ENCODE measurements around the gene COMMD3.
"Not testable (repeated sequence)": the region's sequence is repeated elsewhere in the genome, so short reads cannot be mapped to it uniquely, and the experiment has no call there.

COMMD3 gene

DNA sequence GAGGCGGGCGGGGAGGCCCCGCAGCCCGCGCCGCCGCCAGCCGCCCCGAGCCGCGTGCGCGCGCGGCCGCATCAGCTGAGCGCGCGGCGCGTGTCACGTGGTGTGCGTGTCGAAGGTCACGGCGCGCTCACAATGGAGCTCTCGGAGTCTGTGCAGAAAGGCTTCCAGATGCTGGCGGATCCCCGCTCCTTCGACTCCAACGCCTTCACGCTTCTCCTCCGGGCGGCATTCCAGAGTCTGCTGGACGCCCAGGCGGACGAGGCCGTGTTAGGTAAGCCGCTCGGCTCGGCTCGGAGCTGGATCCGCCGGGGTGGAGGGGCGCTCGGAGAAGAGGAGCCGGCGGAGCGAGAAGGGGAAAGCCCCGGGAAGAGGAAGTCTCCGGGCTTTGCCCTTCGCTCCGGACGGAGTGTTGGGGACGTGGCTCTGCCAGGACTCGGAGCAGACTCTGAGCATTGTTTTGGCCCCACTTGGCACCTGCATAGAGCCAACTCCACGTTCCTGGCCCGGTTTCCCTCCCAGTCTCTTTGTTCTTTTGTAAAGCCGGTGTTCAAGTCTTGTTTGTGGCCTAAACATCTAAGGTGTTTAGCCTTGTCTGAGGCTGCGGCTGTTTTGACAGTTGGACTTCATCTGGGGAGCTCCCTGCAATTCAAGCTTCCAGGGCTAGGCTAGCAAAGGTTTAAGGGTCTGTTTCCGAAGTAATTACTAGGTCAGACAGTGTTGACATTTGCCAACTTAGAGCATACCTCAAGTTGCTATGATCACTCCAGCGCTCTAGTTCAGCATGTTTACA lies at the start of gene COMMD3:
Gene COMMD3 (plus strand): TSS at position 103 of the 790 bp plus-strand sequence. CDS start 30 bp downstream, at position 133.
- peak; percentile 63 to 72 for DNase-seq

DNA sequence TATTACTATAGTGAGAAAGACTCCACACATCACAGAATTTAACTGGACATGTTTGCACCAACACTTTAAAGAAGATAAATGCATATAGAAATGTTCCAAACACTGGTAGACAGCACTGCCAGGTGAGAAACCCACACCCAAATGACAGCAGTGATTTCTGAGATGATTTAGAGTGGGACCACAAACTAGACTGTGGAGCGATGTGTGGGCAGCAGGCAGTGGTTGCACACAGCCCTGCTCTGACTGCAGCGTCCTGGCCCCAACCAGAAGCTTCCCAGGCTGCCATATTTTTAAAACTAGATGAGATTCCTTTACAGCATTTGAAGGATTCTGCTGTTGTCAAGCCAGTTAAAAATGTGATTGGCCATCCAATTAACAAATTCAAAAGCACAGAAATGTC lies 47.7 kb upstream of the COMMD3 start:
- no peak for DNase-seq

DNA sequence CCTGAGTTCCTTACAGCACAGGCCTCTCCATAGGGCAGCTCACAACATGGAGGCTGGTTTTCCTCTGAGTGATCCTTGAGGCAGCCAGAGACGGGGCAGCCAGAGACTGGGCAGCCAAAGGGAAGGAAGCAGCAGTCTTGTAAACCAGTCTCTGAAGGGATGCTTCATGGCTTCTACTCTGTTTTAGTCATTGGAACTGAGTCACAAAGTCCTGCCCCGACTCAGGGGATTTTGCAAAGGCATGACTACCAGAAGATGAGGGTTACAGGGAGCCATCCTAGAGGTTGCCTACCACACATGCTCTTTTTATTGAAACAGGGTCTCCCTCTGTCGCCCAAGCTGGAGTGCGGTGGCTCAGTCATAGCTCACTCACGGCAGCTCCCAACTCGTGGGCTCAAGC lies 44.4 kb upstream of the COMMD3 start:
- no peak for DNase-seq

DNA sequence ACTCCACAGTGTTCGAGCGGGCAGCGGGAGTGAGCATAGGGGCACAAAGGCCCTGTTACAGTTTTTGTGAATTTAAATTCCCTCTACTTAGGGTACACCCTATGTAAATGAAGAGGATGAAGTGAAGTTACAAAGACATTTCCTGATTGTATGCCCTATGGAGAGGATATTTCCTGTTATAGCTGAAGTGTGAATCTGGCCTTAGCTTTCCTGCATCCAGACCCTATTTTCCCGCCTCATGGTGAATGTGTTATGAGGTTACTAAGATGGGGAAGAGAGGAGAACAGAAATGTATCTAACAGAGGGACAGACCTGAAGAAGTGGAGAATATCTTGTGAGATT lies 37.8 kb upstream of the COMMD3 start:
- DNase-seq: no peak

DNA sequence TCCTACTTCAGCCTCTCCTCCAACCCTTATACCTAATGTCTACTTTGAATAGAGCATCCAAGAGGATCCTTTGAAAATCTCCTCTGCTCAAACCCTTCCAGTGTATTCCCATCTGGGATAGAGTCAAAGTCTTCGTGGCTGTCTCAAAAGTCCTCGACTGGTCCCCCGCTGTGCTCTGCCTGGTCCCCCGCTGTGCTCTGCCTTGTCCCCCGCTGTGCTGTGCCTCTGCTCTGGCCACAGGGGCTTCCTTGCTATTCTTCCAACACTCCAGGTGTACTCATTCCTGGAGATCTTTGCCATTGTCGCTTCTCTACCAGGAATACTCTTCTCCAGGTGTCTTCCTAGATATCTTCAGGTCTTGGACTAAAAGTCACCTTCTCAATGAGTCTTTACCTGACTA lies 36.1 kb upstream of the COMMD3 start:
- DNase-seq: no peak

DNA sequence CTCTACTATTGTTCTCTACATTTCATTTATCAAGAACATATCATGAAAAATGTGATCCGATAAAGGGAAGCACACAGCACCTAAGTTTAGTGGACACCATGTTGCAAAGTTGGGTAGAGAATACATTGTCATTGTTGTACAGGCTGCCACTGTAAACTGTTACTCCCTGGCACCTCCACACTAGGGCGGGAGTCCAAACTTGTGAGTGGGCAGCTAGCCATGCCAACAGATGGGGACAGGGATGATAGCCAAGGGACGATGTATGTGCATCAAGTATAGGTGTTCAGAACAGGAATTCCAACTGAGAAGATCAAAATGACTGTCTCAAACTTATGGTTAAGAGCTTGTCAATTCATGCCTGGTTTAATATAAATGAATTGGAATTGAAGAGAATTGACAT lies 31.1 kb upstream of the COMMD3 start:
- DNase-seq: no peak

DNA sequence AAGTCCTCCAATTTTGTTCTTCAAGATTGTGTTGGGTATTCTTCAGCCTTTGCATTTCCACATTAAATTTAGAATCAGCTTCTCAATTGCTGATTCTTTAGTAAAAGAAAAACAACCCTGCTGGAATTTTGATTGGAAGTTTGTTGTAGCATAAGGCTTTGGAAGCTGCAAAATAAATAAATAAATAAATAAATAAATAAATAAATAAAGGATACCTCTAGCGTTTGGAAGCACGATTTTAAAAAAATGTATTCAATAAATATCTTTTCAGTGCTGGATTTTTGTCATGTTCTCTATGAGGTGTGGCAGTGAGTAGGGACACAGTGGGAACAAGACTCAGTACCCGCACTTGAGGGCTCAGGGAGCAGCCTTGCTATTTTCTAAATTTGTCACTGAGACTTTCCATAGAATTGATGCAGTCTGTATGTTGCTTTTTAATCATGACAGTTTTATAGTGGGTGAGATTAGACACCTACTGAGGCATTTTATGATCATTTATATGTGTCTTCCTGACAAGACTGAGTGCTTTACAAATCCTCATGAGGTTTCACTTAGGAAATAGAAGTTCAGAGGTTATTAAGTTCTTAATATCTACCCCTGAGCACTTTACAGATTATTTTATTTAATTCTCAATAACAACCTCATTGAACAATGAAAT lies 22.3 kb upstream of the COMMD3 start:
- DNase-seq: no peak

DNA sequence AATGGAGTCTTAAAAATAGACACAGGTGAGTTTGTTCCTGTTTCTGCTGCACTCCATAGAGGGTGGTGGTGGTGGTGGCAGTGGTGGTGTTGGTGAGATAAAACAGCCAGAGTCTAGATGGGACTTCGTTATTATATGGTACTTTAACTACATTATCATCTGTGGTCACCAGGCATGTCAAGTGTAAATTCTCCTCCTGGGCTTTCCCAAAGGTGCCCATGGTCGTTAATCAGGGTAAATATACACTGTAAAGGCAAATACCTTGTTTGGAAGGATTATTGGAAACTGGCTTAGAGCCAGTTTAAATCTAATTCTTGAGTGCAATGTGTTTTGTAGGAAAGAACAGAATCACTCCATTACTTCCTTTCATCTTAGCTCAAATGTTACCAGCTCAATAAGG lies 21.5 kb upstream of the COMMD3 start:
- no peak for DNase-seq

DNA sequence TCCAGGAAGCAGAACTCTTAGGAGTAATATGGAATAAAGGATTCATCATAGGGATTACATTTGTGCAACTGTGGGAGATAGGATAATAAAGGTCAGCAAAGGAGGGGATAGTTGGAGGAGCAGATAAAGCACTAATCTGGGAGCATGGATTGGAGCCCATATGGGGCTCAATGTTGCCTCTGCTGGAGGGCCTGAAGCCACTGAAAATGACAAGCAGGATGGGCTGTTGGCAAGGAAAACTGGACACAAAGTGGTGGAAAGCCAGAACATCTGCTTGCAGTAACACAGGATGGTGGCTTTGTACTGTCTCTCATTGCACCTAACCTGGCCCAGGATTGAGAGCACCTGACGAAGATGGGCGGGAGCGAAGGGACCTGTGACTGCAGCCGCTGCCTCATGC lies 15.0 kb upstream of the COMMD3 start:
- no peak for DNase-seq

DNA sequence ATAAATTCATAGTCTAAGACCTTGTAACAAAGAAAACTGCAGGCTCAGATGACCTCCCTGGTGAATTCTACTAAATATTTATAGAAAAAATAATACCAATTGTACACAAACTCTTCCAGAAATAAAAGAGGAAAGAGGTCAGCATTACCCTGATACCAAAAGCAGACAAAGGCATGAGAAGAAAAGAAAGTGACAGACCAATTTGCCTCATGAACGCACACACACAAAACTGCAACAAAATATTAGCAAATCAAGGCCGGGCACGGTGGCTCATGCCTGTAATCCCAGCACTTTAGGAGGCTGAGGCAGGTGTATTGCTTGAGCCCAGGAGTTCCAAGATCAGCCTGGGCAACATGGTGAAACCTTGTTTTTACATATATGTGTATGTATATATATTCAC lies 12.7 kb upstream of the COMMD3 start:
- no peak for DNase-seq

DNA sequence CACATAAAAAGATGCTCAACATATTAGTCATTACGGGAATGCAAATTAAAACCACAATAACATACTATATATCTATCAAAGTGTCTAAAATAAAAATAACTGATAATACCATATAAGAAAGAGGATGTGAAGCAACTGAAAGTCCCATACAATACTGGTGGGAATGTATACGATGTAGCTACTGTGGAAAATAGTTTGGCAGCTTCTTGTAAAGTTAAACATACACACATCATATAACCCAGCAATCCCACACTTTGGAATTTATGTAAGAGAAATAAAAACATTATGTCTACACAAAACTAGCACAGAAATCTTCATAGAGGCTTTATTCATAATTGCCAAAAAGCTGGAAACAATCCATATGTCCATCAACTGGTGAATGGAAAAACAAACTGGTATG lies 10.5 kb upstream of the COMMD3 start:
- DNase-seq: no peak

DNA sequence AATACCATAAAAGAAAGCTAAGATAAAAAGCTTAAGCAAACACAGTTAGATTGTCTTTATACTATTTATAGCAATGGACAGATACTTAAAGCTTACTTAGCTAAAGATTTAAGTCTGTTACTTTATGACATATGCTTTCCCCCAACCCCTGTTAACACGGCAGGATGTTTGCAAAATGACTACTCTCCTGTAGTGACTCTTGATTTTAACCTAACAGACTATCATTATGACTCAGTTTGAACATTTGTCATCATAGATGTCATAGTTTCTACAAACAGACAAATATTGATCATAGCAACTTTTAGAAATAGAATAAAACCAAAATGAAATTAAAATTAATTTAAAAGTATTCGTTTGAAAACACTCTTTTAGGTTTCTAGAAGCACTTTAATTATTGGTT lies 7.8 kb upstream of the COMMD3 start:
- no peak for DNase-seq

DNA sequence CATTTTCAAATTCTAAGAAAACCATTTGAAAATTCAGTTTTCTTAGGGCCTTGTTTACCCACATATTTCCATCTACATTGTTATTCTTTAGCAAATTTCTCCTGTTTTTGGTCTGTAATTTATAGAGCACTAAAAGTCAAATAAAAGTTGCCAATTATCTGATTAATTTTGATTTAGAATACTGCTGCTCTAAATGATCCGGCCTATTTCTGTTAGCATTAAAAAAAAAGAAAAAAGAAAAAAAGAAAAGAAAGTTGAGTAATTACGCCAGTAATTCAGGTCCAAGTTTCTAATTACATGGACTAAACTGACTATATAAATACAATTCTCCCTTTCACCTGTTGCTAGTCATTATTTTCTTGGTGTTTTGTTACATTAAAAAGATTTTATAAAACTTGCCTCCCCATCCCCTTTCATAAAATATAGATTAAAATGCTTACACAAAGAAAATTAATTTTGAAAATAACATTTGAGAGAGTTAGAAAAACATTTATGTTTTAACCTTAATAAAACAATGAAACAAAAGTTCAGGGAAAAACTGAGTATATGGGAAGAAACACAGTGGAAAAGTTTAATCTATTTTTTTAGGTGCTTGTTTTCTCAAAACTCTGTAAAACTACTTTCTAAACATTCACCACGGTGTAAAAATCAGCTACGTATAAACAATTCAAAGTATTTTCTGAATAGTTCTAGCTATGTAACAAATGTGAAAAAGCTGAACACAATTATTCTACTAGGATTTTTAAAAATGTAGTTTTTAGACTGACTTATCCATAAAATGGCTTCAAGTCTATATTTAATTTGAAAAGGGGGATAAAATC lies 6.8 kb upstream of the COMMD3 start:
- no peak for DNase-seq

DNA sequence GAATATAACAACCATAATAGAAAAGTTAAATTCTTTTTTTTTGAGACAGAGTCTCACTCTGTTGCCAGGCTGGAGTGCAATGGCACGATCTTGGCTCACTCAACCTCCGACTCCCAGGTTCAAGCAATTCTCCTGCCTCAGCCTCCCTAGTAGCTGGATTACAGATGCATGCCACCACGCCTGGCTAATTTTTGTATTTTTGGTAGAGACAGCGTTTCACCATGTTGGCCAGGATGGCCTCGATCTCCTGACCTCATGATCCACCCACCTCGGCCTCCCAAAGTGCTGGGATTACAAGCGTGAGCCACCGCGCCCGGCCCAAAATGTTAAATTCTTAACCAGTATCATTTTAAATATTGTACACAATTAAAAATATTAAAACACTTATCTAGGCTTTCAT lies 6.2 kb upstream of the COMMD3 start:
- DNase-seq: not testable (repeated sequence)

DNA sequence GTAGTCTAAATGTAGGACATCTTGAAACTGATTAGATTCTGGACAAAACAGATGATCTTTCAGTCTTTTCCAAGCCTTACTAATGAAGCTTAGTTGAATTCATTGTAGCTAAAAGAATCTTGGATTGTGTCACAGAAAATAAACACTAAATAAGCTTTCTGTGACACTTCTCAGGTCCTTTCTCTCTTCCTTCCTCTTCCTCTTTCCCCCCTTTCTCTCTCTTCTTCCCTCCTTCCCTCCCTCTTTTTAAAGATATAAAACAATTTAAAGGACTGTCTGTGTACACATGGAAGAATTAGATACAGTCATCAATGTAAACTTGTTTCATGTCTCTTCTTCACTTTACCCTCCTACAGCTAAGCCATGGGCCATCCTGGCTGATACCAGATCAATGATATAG lies 5.3 kb upstream of the COMMD3 start:
- DNase-seq: no peak

DNA sequence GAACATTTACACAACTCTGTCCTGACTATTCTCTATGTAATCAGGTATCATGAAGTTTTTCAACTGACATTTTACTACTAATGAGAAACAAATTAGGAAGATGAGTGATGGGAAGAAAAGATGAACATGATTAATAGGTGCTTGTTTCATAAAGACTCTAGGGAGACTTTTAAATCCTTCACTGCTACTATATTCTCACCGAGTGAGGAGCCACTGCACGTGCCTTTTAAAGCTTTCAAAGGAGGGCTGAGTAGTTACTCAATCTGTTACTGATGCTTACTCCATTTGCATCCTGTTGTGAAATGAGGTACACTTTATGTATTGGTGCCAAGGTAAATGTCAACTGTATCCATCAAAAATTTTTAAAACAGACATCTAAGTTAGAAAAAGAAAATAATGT lies 1.3 kb upstream of the COMMD3 start:
- DNase-seq: no peak

DNA sequence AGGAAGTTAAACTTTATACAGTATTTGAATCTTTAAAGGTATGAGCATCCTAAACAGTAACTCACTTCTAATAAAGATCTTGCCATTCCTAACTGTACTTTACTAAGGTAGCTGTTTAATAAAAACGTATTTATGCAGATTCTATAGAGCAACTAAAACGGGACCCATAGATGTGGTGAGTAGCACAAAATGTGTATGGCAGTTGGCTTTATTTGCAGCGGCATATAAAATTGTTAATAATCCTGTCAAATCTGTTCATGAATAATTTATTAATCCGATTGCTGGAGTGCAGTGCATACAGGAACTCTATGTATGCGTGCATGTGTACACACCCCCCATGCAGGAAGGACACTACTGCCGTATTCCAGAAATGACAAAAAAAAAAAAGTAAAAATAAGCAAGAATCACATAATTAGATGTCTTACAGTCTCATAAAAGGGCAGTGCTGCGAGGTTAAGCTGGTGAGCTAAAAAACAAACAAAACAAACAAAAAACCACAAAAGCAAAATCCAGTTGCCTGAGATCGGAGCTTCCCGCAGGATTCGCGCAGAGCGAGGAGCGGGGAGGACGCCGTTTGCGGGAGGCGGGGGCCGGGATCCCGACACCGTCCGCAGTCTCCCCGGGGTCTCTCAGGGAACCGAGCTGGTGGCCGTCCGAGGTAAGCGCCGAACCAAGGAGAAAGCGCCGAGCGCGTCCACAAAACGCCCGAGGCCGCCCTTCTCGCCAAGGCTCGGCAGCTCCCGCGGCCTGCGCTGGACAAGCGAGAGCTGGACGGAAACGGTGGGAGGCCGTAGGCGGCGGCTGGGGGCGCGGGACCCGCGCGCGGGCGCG lies 518 bp upstream of the COMMD3 start:
- DNase-seq: no peak

DNA sequence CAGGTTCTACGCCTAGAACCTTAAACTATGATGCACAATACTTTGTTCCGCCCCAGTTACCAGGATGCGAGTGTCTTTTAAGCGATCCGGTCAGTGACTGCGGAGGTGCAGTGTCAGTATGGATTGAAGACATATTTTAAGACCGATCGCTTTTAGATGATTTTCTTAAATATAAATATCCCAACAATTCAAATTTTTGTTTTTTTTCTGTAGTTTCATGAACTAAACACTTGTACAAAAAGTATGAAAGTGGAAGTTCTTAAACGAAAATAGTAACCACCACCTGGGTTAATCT lies 835 bp downstream of the COMMD3 start:
- no peak for DNase-seq

DNA sequence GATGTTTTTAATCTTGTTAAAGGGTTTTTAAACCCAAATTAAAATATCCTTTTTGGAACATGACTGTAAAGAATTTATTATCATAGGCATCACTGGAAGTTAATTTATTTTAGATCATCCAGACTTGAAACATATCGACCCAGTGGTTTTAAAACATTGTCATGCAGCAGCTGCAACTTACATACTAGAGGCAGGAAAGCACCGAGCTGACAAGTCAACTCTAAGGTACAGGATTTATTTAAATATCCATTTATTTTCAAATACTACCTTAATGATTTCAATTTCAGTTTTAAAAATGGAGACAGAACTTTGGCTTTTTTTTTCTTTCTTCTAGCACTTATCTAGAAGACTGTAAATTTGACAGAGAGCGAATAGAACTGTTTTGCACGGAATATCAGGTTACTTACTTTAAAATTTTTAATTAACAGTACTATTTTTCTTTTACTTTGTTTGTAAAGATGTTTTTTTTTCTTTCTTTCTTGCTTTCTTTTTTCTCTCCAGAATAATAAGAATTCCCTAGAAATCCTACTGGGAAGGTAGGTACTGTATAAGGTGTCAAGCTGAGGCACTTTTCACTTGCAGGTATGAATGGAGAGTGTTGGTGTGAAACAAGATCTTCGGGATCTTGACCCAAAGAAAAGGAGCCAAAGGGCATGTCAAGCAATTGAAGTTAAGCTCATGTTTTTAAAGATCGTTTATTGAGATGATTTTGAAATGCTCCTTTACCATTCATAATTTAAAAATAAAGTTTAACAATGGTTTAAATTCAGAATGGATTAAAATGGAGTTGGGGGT lies 1.8 kb downstream of the COMMD3 start:
- DNase-seq: no peak

DNA sequence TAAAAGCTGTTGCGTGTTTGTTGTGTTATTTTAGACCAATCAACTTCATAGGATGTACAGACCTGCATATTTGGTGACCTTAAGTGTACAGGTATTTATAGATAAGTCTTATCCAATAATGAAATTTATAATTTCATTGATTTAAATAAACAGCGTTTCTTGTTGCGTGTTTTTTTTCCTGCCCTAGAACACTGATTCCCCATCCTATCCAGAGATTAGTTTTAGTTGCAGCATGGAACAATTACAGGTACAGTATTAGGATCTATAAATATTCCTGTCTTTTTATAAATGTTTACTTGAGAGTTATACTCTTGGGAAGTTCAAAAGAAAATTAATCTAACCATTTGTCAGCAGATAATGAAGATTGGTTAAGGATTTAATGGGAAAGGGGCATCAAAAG lies 2.6 kb downstream of the COMMD3 start:
- DNase-seq: no peak

DNA sequence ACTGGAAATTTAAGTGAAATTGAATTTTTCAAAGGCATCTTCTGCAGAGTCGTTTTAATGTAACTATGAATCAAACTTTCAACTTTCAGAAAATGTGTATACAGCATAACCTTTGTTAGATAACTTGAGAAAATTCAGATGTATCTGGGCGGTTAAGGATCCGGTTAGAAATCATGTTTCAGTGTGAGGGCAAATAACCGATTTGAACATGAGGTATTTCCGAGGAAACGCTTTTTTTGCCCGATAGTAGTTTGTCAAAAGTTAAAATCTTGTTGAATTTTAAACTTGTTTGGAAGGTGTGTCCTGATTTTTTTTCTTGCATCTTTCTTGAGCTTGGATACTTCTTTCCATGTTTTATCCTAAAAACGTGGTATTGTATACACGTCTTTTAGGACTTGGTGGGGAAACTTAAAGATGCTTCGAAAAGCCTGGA lies 3.4 kb downstream of the COMMD3 start:
- no peak for DNase-seq

DNA sequence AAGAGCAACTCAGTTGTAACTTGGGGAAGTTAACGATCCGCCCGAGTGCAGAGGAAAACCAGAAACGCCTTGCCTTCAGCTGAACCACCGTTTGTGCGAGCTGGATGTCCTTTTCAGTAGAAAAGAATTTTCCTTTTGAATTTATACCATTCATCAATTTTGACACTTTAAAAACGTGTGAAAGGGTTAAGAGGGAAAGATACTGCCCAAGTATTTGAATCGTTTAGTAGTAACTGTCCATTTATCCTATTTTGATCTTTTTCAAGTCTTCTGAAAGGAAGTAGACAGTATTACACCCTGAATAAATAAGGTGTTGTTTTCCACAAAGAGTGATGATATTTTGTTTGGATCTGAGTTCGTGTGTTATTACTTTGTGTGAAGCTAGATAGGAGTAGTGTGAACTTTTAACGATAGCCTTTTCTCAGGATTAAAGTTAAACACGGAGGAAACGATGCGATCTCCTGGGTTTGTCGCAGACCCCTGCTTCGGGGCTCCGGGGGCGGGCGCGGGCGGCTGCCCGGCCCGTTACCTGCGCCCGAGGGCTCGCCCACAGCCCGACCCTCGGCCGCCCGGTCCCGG lies 3.9 kb downstream of the COMMD3 start:
- DNase-seq: no peak
